ENCODE data around the gene ZNF579. TPM values are rescaled to one million over a fixed set of nuclear protein-coding genes. Genes with fewer than 3 reads are reported as not detected.

The ZNF579 gene
- total and polyA plus RNA-seq, 2 of the 13 experiments (the other 11 are each of a cell fraction or from before 2014, with no cell fraction given), result 2.1 to 2.9 TPM

- TF ChIP-seq, protein P1, sequence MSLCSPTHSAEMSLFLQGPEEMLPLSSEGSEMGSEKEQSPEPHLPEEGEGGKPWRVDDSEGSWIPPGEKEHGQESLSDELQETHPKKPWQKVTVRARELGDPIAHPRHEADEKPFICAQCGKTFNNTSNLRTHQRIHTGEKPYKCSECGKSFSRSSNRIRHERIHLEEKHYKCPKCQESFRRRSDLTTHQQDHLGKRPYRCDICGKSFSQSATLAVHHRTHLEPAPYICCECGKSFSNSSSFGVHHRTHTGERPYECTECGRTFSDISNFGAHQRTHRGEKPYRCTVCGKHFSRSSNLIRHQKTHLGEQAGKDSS (CRISPR knock-in tag; IDR thresholded peaks at IDR 0.05; ENCODE audit: borderline replicate concordance, low read depth), result peak; percentile 36; the same call in 1 of the 2 replicates
- TF ChIP-seq NR2F2 (IDR thresholded peaks at IDR 0.05; ENCODE audit: borderline replicate concordance, low read depth), result peak; percentile 11; the same call in 1 of the 2 replicates
- TF ChIP-seq IRX3 (CRISPR knock-in tag; IDR thresholded peaks at IDR 0.05; ENCODE audit: borderline replicate concordance, low read depth), result no peak
- TF ChIP-seq KMT2B (CRISPR knock-in tag; IDR thresholded peaks at IDR 0.05), result no peak
- no peak for TF ChIP-seq ZNF276 (CRISPR knock-in tag; IDR thresholded peaks at IDR 0.05; ENCODE audit: low read depth)
- no peak for TF ChIP-seq ZNF484 (CRISPR knock-in tag; IDR thresholded peaks at IDR 0.05; ENCODE audit: borderline replicate concordance, low read depth)
- TF ChIP-seq NCOA1 (CRISPR knock-in tag; IDR thresholded peaks at IDR 0.05), result no peak
- TF ChIP-seq MIER2 (CRISPR knock-in tag; IDR thresholded peaks at IDR 0.05), result peak; percentile 97
- TF ChIP-seq ZNF782 (CRISPR knock-in tag; IDR thresholded peaks at IDR 0.05; ENCODE audit: borderline replicate concordance), result peak; percentile 33; the same call in 1 of the 2 replicates
- TF ChIP-seq, protein P2, sequence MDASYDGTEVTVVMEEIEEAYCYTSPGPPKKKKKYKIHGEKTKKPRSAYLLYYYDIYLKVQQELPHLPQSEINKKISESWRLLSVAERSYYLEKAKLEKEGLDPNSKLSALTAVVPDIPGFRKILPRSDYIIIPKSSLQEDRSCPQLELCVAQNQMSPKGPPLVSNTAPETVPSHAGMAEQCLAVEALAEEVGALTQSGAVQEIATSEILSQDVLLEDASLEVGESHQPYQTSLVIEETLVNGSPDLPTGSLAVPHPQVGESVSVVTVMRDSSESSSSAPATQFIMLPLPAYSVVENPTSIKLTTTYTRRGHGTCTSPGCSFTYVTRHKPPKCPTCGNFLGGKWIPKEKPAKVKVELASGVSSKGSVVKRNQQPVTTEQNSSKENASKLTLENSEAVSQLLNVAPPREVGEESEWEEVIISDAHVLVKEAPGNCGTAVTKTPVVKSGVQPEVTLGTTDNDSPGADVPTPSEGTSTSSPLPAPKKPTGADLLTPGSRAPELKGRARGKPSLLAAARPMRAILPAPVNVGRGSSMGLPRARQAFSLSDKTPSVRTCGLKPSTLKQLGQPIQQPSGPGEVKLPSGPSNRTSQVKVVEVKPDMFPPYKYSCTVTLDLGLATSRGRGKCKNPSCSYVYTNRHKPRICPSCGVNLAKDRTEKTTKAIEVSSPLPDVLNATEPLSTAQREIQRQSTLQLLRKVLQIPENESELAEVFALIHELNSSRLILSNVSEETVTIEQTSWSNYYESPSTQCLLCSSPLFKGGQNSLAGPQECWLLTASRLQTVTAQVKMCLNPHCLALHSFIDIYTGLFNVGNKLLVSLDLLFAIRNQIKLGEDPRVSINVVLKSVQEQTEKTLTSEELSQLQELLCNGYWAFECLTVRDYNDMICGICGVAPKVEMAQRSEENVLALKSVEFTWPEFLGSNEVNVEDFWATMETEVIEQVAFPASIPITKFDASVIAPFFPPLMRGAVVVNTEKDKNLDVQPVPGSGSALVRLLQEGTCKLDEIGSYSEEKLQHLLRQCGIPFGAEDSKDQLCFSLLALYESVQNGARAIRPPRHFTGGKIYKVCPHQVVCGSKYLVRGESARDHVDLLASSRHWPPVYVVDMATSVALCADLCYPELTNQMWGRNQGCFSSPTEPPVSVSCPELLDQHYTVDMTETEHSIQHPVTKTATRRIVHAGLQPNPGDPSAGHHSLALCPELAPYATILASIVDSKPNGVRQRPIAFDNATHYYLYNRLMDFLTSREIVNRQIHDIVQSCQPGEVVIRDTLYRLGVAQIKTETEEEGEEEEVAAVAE (CRISPR knock-in tag; IDR thresholded peaks at IDR 0.05; ENCODE audit: borderline replicate concordance), result peak; percentile 74; the same call in 1 of the 2 replicates
- no peak; the same call in 1 of the 2 replicates for TF ChIP-seq RXRA (CRISPR knock-in tag; IDR thresholded peaks at IDR 0.05)
- TF ChIP-seq DMAP1 (CRISPR knock-in tag; IDR thresholded peaks at IDR 0.05), result 0 out of 2 replicates have a peak, but pooled peaks have one; percentile 25
- TF ChIP-seq, protein P3, sequence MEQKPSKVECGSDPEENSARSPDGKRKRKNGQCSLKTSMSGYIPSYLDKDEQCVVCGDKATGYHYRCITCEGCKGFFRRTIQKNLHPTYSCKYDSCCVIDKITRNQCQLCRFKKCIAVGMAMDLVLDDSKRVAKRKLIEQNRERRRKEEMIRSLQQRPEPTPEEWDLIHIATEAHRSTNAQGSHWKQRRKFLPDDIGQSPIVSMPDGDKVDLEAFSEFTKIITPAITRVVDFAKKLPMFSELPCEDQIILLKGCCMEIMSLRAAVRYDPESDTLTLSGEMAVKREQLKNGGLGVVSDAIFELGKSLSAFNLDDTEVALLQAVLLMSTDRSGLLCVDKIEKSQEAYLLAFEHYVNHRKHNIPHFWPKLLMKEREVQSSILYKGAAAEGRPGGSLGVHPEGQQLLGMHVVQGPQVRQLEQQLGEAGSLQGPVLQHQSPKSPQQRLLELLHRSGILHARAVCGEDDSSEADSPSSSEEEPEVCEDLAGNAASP (CRISPR knock-in tag; IDR thresholded peaks at IDR 0.05; ENCODE audit: borderline replicate concordance), result 0 out of 2 replicates have a peak, but pooled peaks have one; percentile 19
- TF ChIP-seq ELF1 (CRISPR knock-in tag; IDR thresholded peaks at IDR 0.05), result no peak
- 0 out of 2 replicates have a peak, but pooled peaks have one; percentile 60 for TF ChIP-seq SRY (CRISPR knock-in tag; IDR thresholded peaks at IDR 0.05)
- TF ChIP-seq NFRKB (IDR thresholded peaks at IDR 0.05), result no peak
- TF ChIP-seq MBNL3 (CRISPR knock-in tag; conservative IDR thresholded peaks at IDR 0.05), result no peak
- TF ChIP-seq ZMYM2 (CRISPR knock-in tag; IDR thresholded peaks at IDR 0.05), result peak; percentile 86
- TF ChIP-seq, protein P4, sequence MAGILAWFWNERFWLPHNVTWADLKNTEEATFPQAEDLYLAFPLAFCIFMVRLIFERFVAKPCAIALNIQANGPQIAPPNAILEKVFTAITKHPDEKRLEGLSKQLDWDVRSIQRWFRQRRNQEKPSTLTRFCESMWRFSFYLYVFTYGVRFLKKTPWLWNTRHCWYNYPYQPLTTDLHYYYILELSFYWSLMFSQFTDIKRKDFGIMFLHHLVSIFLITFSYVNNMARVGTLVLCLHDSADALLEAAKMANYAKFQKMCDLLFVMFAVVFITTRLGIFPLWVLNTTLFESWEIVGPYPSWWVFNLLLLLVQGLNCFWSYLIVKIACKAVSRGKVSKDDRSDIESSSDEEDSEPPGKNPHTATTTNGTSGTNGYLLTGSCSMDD (CRISPR knock-in tag; IDR thresholded peaks at IDR 0.05), result no peak
- TF ChIP-seq ETV5 (CRISPR knock-in tag; IDR thresholded peaks at IDR 0.05; ENCODE audit: borderline replicate concordance), result 0 out of 2 replicates have a peak, but pooled peaks have one; percentile 4
Observed at GRCh38 chr19:55581145-55581822, 636 bp upstream of the ZNF579 start (continued).
